ENCODE results near the gene LOXL4. TPM values are rescaled to one million over a fixed set of nuclear protein-coding genes. Genes with fewer than 3 reads are reported as not detected.

LOXL4 gene
- total RNA-seq, 1 donor from 2014 or later = 0.92 TPM

- Histone ChIP-seq H3K27me3 (peaks cover 16% of the 10 kb centered on the region), H3F3A (ENCODE audit: low read depth) (peaks cover 10% of the 10 kb centered on the region), H3K27ac (no peak overlapping the region), H2AFZ (replicated peaks) (no peak overlapping the region), H3K4me3 (no peak overlapping the region), H4K20me1 (ENCODE audit: low read depth) (no peaks in the 10 kb centered on the region), H3K36me3 (no peaks in the 10 kb centered on the region), H3K9me3 (ENCODE audit: low read depth) (no peaks in the 10 kb centered on the region), H3K4me2 (peak overlapping the region; percentile 10), H3K9ac (no peak overlapping the region), H3K4me1 (peaks cover 17% of the 10 kb centered on the region), H3K79me2 (ENCODE audit: low read depth) (no peaks in the 10 kb centered on the region)
- TF ChIP-seq EZH2 (IDR thresholded peaks at IDR 0.05) = no peak
- TF ChIP-seq, protein P1, sequence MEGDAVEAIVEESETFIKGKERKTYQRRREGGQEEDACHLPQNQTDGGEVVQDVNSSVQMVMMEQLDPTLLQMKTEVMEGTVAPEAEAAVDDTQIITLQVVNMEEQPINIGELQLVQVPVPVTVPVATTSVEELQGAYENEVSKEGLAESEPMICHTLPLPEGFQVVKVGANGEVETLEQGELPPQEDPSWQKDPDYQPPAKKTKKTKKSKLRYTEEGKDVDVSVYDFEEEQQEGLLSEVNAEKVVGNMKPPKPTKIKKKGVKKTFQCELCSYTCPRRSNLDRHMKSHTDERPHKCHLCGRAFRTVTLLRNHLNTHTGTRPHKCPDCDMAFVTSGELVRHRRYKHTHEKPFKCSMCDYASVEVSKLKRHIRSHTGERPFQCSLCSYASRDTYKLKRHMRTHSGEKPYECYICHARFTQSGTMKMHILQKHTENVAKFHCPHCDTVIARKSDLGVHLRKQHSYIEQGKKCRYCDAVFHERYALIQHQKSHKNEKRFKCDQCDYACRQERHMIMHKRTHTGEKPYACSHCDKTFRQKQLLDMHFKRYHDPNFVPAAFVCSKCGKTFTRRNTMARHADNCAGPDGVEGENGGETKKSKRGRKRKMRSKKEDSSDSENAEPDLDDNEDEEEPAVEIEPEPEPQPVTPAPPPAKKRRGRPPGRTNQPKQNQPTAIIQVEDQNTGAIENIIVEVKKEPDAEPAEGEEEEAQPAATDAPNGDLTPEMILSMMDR (IDR thresholded peaks at IDR 0.05) = no peak
- TF ChIP-seq EZH2phosphoT487 (IDR thresholded peaks at IDR 0.05) = no peak
- Mint-ChIP-seq H3K4me1 (peaks cover 31% of the 10 kb centered on the region), H3K27me3 (ENCODE audit: insufficient read depth, low read depth) (peaks cover 7% of the 10 kb centered on the region), H3K36me3 (no peaks in the 10 kb centered on the region), H3K4me3 (no peak overlapping the region), H3K27ac (no peak overlapping the region), H3K9me3 (no peaks in the 10 kb centered on the region)
- DNase-seq (ENCODE audit: low spot score) = no peak
Measured at GRCh38 chr10:98265403-98266378, 2.3 kb downstream of the LOXL4 start.

- H3K79me2 ChIP-seq (ENCODE audit: low read depth) = no peaks in the 10 kb centered on the region
- no peak overlapping the region for H3K4me3 ChIP-seq
- Mint-ChIP-seq H3K4me1 (peaks cover 22% of the 10 kb centered on the region), H3K36me3 (no peaks in the 10 kb centered on the region), H3K27me3 (ENCODE audit: insufficient read depth, low read depth) (peaks cover 7% of the 10 kb centered on the region), H3K27ac (no peak overlapping the region), H3K4me3 (no peak overlapping the region), H3K9me3 (no peaks in the 10 kb centered on the region)
- peaks cover 10% of the 10 kb centered on the region for H3F3A ChIP-seq (ENCODE audit: low read depth)
- no peaks in the 10 kb centered on the region for H4K20me1 ChIP-seq (ENCODE audit: low read depth)
- peaks cover 16% of the 10 kb centered on the region for H3K27me3 ChIP-seq
- DNase-seq (ENCODE audit: low spot score) = no peak
- peaks cover 17% of the 10 kb centered on the region for H3K4me1 ChIP-seq
- no peak for TF ChIP-seq EZH2phosphoT487 (IDR thresholded peaks at IDR 0.05)
- TF ChIP-seq, protein P1 (IDR thresholded peaks at IDR 0.05) = no peak
- TF ChIP-seq EZH2 (IDR thresholded peaks at IDR 0.05) = no peak
- H3K36me3 ChIP-seq = no peaks in the 10 kb centered on the region
- H2AFZ ChIP-seq (replicated peaks) = no peak overlapping the region
- no peak overlapping the region for H3K4me2 ChIP-seq
- no peak overlapping the region for H3K27ac ChIP-seq
- H3K9me3 ChIP-seq (ENCODE audit: low read depth) = no peaks in the 10 kb centered on the region
- no peak overlapping the region for H3K9ac ChIP-seq
Measured at GRCh38 chr10:98264378-98265065, 3.5 kb downstream of the LOXL4 start.

DNA sequence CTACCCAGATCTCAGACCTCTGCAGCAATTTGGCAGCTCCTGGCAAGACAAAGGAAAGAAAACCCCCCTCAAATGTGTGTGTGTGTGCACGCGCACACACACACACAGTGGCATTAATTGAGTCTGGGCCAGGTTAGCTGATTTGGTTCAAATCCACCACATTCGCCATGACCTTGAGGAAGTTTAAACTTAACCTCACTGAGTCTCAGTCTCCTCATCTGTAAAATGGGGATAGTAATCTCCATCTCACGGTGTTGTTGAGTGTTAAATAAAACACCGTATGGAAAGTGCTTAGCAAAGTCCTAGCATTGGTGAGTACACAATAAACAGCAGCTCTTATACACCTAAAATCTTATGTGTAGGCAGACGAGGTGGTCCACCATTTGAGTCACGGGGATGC lies 4.9 kb downstream of the LOXL4 start:
- Histone ChIP-seq H3K36me3 (no peaks in the 10 kb centered on the region), H3K79me2 (ENCODE audit: low read depth) (no peaks in the 10 kb centered on the region), H2AFZ (replicated peaks) (no peak overlapping the region), H3K27ac (no peak overlapping the region), H4K20me1 (ENCODE audit: low read depth) (no peaks in the 10 kb centered on the region), H3K4me1 (peaks cover 17% of the 10 kb centered on the region), H3K4me2 (no peak overlapping the region), H3F3A (ENCODE audit: low read depth) (peaks cover 10% of the 10 kb centered on the region), H3K9me3 (ENCODE audit: low read depth) (no peaks in the 10 kb centered on the region), H3K9ac (no peak overlapping the region), H3K27me3 (peaks cover 6% of the 10 kb centered on the region), H3K4me3 (no peak overlapping the region)
- no peaks in the 10 kb centered on the region for H3K9me3 Mint-ChIP-seq
- H3K4me1 Mint-ChIP-seq = peaks cover 16% of the 10 kb centered on the region
- no peak for TF ChIP-seq EZH2phosphoT487 (IDR thresholded peaks at IDR 0.05)
- TF ChIP-seq EZH2 (IDR thresholded peaks at IDR 0.05) = no peak
- TF ChIP-seq, protein P1 (IDR thresholded peaks at IDR 0.05) = no peak
- no peaks in the 10 kb centered on the region for H3K36me3 Mint-ChIP-seq
- DNase-seq (ENCODE audit: low spot score) = no peak
- H3K4me3 Mint-ChIP-seq = no peak overlapping the region
- peaks cover 2% of the 10 kb centered on the region for H3K27me3 Mint-ChIP-seq (ENCODE audit: insufficient read depth, low read depth)
- H3K27ac Mint-ChIP-seq = no peak overlapping the region
